ENCODE data around the gene DPP6. TPM values are rescaled to one million over a fixed set of nuclear protein-coding genes. Genes with fewer than 3 reads are reported as not detected.
A peak's percentile ranks its signal among the peaks of the same experiment; 100 is the strongest.

The DPP6 gene
- total RNA-seq, 1 donor from 2014 or later, result 2.2 TPM

- Mint-ChIP-seq H3K36me3 (ENCODE audit: low read depth) (no peaks in the 10 kb centered on the region), H3K27me3 (ENCODE audit: low read depth) (peaks cover 11% of the 10 kb centered on the region), H3K4me1 (no peaks in the 10 kb centered on the region), H3K4me3 (no peak overlapping the region), H3K27ac (ENCODE audit: unreplicated experiment) (peak overlapping the region; percentile 37), H3K9me3 (peaks cover 6% of the 10 kb centered on the region)
- TF ChIP-seq CTCF (conservative IDR thresholded peaks at IDR 0.05), result no peak
- DNase-seq (ENCODE audit: low read depth, low spot score), result no peak
Measured at GRCh38 chr7:154577141-154577873, 525.1 kb downstream of the DPP6 start.

GRCh38 chr7:154578336-154578735 lies 526.1 kb downstream of the DPP6 start:
- peaks cover 6% of the 10 kb centered on the region for H3K9me3 Mint-ChIP-seq
- H3K36me3 Mint-ChIP-seq (ENCODE audit: low read depth), result no peaks in the 10 kb centered on the region
- TF ChIP-seq CTCF (conservative IDR thresholded peaks at IDR 0.05), result no peak
- no peak for DNase-seq (ENCODE audit: low read depth, low spot score)
- H3K4me1 Mint-ChIP-seq, result no peaks in the 10 kb centered on the region
- no peak overlapping the region for H3K4me3 Mint-ChIP-seq
- H3K27me3 Mint-ChIP-seq (ENCODE audit: low read depth), result peaks cover 13% of the 10 kb centered on the region
- H3K27ac Mint-ChIP-seq (ENCODE audit: unreplicated experiment), result no peak overlapping the region

GRCh38 chr7:154579711-154580110 lies 527.5 kb downstream of the DPP6 start:
- no peaks in the 10 kb centered on the region for H3K36me3 Mint-ChIP-seq (ENCODE audit: low read depth)
- H3K4me1 Mint-ChIP-seq, result no peaks in the 10 kb centered on the region
- H3K9me3 Mint-ChIP-seq, result peaks cover 6% of the 10 kb centered on the region
- H3K27me3 Mint-ChIP-seq (ENCODE audit: low read depth), result peaks cover 13% of the 10 kb centered on the region
- H3K27ac Mint-ChIP-seq (ENCODE audit: unreplicated experiment), result no peak overlapping the region
- no peak for TF ChIP-seq CTCF (conservative IDR thresholded peaks at IDR 0.05)
- H3K4me3 Mint-ChIP-seq, result no peak overlapping the region
- no peak for DNase-seq (ENCODE audit: low read depth, low spot score)

GRCh38 chr7:154581251-154581890 lies 529.2 kb downstream of the DPP6 start:
- no peak overlapping the region for H3K27ac Mint-ChIP-seq (ENCODE audit: unreplicated experiment)
- TF ChIP-seq CTCF (conservative IDR thresholded peaks at IDR 0.05), result no peak

GRCh38 chr7:154583454-154583853 lies 531.3 kb downstream of the DPP6 start:
- DNase-seq (ENCODE audit: low read depth, low spot score), result no peak
- Mint-ChIP-seq H3K9me3 (no peaks in the 10 kb centered on the region), H3K4me1 (no peaks in the 10 kb centered on the region), H3K4me3 (no peak overlapping the region), H3K36me3 (ENCODE audit: low read depth) (no peaks in the 10 kb centered on the region), H3K27me3 (ENCODE audit: low read depth) (peaks cover 10% of the 10 kb centered on the region), H3K27ac (ENCODE audit: unreplicated experiment) (peak overlapping the region; percentile 91)
- no peak for TF ChIP-seq CTCF (conservative IDR thresholded peaks at IDR 0.05)

More at GRCh38 chr7:154581251-154581890, 529.2 kb downstream of the DPP6 start:
- no peak overlapping the region for H3K4me3 Mint-ChIP-seq
- DNase-seq (ENCODE audit: low read depth, low spot score), result no peak
- H3K9me3 Mint-ChIP-seq, result peaks cover 3% of the 10 kb centered on the region
- no peaks in the 10 kb centered on the region for H3K4me1 Mint-ChIP-seq
- H3K36me3 Mint-ChIP-seq (ENCODE audit: low read depth), result no peaks in the 10 kb centered on the region
- peaks cover 13% of the 10 kb centered on the region for H3K27me3 Mint-ChIP-seq (ENCODE audit: low read depth)
